GM19043 (cell line): Measurements from ENCODE around the gene ANKRD45.
"Not testable (repeated sequence)": the region's sequence is repeated elsewhere in the genome, so short reads cannot be mapped to it uniquely, and the experiment has no call there.

Experiments used
- ATAC-seq: cut with Tn5 transposase; IDR thresholded peaks from one replicate; pipeline ENCODE4 v1.9.1; 2021; ENCODE audit warnings: low read depth; ENCODE audit not compliant: unreplicated experiment

Gene ANKRD45, protein sequence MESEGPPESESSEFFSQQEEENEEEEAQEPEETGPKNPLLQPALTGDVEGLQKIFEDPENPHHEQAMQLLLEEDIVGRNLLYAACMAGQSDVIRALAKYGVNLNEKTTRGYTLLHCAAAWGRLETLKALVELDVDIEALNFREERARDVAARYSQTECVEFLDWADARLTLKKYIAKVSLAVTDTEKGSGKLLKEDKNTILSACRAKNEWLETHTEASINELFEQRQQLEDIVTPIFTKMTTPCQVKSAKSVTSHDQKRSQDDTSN

DNA sequence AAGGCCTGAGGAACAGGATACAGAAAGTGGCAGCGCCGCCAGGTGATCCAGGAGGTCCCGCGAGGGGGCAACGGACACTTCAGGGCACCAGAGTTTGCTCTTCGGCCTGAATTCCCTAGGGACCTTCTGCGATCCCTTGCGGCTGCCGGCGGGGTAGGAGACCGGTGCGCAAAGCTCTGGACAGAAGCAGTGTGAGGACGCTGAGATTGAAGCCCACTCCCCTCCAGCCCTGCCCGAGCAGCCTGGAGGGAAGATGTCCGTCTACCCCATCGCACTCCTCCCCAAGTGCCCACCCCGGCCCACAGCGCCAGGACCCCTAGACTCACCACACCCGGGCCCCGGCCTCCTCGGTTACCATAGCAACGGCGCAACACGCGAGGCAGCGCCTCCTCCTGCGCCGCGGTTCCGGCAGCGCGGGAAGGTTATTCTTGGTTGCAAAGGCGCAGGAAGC, at the start of gene ANKRD45:
Gene ANKRD45 (minus strand): TSS at position 361 of the 451 bp plus-strand sequence. CDS start 10,433 bp downstream, outside the sequence.
- ATAC-seq: no peak

DNA sequence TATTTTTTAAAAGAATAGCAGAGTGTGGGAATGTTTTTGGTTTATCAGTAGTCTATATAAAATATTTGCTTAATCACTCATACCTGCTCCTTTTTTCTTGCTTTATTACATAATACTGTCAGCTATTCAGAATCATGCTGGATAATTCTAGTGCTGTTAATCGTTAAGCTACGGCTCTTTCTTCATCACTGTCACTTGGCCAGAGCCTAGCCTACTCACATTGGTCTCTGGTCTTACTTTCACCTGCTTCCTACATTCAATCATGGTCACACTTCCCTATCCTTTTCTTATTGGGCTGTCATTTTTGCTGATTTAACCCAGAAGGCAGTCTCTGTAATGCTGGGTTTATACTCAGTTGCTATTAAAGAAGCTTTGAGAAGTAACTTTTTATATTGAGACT, 47.6 kb upstream of the ANKRD45 start:
- ATAC-seq: no peak

DNA sequence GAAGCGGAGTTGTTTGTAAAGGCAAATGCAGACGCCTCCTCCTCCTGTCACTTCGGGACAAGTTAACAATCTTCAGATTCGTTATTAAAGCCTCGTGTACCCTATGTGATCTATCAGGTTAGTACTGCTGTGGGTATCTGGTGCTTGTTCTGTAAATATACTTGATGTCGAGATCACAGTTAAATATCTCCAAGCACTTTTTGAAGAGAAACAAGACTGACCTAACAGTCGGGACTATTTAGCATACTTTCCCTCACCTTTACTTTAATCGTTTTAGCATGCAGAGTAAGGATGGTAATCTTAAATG, 45.8 kb upstream of the ANKRD45 start:
- no peak for ATAC-seq

DNA sequence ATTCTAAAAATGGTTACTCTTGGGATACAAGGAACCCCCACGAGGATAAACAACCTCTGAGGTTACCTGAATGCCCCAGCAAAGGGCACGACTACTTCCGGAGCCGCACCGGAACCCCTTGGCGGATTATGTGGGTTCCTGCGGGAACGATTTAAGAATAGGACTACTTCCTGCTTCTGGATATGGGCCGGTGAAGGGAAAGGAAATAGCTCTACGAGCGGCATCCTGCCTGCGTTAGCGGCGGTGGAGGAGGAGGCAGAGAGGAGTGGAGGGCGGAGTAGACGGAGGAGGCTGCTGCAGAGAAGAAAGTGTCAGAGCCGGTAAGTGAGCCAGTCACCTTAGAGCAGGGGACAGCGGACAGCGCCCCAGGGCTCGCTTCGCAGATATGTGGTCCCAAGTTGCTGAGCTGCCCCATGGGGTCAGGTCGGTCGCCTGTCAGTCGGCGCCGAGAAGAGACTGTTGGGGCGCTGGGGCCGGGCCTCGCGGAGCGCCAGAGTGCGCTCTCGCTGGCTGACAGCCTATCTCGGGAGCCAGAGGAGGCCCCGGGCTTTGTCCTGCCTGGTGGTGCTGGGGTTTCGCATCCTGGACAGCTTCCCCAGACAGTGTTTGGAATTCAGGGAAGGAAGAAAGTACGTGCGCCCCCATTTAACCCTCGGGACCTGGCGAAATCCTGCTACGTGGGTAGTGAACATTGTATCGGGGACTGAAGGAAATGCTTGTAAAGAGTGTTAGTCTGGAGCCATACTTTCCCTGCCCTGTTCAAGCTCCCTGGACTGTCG, 45.3 kb upstream of the ANKRD45 start, which contains the start of gene KLHL20:
Gene KLHL20 (plus strand): TSS at position 223 of the 779 bp plus-strand sequence. CDS start 1,063 bp downstream, outside the sequence.
- ATAC-seq: peak; percentile 93

DNA sequence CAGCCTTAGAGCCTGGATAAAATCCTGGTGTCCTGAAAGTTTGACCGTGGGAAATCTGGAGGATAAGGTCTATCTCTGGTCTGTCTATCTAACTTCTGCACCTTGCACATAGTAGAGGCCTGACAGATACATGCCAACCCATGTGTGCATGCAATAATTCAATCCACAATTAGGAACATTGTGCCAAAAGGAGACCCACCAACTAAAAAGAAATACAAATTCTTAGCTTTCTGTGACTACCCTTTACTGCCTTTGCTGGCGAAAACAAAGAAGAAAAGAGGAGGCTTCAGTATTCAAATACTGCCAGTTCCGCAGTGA, 44.7 kb upstream of the ANKRD45 start:
- ATAC-seq: no peak

DNA sequence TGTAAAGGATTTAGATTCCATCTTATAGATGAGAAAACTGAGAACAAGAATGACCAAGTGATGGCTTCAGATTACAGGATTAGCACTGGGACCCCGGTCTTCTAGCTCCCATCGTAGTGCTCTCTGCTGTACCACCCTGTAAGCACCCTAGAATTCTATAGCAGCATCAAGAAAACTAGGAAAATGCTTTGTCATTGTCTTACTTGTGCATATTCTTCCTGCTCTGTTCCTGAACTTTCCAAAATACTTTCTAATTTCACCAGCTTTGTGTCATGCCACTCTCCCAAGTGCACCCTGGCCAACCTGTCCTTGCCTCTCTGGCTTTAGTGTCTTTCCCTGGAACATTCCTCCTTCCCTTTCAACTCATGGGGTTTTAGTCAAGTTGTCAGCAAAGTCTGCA, 39.1 kb upstream of the ANKRD45 start:
- ATAC-seq: no peak

DNA sequence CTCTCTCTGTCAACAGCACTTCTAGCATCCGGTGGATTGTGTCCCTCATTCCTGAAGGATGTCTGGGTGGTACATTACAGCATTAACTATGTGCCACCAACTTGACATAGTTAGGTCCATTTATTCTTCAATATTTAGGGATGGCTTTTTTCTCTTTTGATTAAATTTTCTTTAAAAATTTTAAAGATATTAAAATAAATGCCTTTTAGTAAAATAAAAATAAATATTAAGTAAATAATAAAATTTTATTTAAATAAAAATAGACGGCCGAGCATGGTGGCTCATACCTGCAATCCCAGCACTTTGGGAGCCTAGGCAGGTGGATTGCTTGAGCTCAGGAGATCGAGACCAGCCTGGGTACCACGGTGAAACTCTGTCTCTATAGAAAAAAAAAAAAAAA, 35.5 kb upstream of the ANKRD45 start:
- no peak for ATAC-seq

DNA sequence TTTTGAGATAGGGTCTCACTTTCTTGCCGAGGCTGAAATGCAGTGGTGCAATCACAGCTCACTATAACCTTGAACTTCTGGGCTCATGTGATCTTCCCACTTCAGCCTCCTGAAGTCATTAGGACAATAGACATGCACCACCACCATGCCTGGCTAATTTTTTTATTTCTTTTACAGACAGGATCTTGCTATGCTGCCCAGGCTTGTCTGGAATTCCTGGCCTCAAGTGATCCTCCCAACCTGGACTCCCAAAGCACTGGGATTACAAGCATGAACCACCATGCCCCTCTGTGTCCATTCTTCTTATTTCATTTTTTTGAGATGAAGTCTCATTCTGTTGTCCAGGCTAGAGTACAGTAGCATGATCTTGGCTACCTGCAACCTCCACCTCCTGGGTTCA, 33.1 kb upstream of the ANKRD45 start:
- no peak for ATAC-seq

DNA sequence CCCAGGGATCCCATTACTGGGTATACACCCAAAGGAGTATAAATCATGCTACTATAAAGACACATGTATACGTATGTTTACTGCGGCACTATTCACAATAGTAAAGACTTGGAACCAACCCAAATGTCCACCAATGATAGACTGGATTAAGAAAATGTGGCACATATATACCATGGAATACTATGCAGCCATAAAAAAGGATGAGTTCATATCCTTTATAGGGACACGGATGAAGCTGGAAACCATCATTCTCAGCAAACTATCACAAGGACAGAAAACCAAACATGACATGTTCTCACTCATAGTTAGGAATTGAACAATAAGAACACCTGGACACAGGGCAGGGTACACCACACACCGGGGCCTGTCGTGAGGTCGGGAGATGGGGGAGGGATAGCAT, 31.6 kb upstream of the ANKRD45 start:
- not testable (repeated sequence) for ATAC-seq

DNA sequence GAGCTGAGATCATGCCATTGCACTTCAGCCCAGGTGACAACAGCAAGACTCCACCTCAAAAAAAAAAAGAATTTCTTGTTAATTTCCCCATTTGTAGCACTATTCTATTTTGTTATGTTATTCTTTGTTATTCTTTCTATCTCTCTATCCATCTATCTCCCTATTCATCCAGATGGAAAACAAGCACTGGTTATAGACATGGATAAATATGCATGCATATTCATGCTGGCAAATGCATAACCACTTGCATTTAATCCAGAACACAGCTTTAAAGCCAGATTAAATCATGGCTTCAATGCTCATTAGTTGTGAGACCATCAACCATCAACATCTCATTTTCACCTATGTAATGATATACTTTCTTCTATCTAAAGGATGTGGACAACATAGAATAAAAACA, 23.6 kb upstream of the ANKRD45 start:
- no peak for ATAC-seq

DNA sequence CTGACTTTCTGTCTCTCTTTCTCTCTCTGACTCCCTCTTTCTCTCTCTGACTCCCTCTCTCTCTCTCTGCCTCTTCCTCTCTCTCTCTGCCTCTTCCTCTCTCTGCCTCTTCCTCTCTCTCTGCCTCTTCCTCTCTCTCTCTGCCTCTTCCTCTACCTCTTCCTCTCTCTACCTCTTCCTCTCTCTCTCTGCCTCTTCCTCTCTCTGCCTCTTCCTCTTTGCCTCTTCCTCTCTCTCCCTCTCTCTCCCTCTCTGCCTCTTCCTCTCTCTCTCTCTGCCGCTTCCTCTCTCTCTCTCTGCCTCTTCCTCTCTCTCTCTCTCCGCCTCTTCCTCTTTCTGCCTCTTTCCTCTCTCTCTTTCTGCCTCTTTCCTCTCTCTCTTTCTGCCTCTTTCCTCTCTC, 18.6 kb upstream of the ANKRD45 start:
- ATAC-seq: no peak

DNA sequence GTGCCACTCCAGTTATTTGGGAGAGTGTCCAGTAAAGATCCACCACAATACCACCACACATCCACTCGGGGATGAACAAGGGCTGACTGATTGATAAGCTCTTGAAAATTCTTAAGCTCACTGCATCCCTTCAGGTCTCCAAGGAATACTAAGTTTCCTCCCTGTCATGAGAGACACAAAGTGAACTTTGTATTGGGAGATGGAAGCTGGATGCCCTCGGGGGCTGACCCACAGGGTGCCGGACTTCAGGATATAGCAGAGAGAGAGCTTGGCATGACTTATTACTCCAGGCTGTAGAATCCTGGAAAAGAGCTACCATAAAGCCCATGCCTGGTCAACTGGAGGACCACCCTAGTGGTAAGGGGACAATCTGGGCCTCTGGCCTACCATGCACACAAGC, 15.5 kb upstream of the ANKRD45 start:
- ATAC-seq: not testable (repeated sequence)

DNA sequence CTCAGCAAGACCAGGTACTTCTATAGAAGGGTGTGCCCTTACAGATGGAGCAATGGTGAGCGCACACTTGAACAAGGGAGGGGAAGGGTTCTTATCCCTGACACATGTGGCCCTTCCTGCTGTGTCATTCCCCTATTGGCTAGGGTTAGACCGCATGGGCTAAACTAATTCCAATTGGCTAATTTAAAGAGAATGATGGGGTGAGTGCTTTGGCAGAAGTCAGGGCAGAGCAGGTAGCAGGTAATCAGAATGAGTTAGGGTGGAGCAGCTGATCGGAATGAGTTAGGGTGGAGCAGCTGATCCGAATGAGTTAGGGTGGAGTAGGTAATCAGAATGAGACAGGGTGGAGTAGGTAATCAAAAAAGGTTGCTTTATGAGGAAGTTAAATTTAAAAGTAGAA, 14.2 kb upstream of the ANKRD45 start:
- not testable (repeated sequence) for ATAC-seq

DNA sequence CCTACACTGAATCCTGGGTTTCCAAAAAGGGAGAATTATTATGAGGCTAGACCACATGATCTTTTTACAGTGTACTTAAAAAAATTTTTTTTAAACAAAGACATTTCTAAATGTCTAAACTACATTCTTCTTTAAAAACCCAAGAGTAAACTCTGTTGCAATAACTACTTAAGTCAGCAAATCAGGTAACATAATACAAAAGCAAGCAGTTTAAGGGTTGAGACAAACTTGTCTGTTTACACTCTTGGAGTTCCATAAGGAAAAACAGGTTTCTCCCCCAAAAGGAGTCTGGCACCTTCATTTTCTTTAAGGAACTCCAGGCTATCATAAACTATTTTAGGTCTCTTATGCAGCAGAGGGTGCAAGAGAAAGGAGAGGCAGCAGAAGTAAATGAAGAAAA, 12.5 kb upstream of the ANKRD45 start:
- ATAC-seq: no peak

DNA sequence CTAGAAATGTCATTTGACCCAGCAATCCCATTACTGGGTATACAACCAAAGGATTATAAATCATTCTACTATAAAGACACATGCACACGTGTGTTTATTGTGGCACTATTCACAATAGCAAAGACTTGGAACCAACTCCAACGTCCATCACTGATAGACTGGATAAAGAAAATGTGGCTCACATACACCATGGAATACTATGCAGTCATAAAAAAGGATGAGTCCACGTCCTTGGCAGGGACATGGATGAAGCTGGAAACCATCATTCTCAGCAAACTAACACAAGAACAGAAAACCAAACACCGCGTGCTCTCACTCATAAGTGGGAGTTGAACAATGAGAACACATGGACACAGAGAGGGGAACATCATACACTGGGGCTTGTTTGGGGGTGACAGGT, 10.5 kb upstream of the ANKRD45 start:
- not testable (repeated sequence) for ATAC-seq

DNA sequence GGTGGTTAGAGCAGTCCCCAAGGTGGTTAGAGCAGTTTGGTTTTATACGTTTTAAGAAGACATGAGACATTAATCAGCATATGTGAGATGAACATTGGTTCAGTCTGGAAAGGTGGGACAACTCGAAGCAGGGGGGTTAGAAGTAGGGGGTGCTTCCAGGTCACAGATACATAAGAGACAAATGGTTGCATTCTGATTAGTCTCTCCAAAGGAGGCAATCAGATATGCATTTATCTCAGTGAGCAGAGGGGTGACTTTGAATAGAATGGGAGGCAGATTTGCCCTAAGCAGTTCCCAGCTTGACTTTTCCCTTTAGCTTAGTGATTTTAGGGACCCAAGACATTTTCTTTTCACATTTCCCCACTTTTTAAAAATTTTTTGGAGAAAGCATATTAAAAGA, 4.8 kb upstream of the ANKRD45 start:
- ATAC-seq: not testable (repeated sequence)

DNA sequence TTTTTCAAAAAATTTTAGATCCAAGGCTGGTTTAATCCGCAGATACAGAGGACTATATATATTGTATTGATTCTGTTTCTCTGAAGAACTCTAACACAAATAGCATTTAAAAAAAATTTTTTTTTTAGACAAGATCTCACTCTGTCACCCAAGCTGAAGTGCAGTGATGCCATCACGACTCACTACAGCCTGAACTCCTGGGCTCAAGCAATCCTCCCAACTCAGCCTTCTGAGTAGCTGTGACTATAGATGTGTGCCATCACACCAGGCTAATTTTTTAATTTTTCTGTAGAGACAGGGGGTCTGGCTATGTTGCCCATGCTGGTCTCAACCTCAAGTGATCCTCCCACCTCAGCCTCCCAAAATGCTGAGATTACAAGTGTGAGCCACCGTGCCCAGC, 3.0 kb downstream of the ANKRD45 start:
- no peak for ATAC-seq

DNA sequence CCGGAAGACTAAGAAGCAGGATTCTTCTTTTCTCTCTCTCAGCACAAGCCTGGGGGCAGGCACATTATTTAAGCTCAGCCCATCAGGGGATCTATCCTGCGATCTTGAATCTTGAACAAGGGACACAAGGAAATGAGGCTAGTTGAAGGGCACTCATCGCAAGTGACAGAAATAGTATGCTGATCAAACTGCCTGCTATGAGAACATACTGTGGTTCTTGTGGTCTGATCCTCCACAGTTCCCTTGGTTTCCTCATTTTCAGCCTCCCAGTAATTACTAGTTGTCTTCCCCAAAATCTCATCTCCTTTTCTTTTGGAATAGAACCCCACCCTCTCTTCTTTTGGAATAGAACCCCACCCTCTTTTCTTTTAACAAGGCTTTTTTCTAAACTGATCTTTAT, 6.5 kb downstream of the ANKRD45 start:
- no peak for ATAC-seq

DNA sequence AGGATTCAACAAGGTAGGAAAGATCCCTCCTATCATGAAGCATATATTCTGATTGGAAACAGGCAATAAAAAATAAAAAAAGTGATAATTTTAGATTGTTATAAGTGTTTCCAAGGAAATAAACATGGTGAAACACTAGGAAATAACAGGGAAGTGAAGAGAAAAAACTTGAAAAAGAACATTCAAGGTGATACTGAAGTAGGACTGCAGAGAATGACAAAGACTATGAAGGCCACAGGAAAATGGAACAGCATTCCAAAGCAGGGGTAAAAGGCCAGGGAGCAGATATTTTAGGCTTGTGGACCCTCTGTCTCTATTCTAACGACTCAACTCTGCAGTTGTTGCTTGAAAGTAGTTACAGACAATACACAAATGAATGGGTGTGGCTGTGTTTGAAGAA, 7.9 kb downstream of the ANKRD45 start:
- ATAC-seq: no peak

DNA sequence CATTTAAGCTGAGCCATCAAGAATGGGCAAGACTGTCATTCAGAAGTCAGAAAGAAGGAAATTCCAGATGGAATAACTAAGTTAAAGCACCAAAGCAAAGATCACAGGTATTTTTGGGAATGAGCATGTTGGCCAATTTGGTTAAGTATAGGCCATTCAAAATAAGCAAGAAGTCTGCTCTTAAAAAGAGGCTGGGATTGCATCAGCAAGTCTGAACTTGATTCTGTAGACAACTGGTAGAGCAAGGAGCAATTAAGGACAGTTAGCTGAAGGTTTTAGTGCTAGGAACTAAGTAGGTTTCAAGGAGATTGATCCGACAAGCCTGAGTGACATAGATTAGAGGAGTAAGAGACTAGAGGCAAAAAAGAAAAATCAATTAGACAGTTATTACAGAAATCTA, 8.4 kb downstream of the ANKRD45 start:
- no peak for ATAC-seq

DNA sequence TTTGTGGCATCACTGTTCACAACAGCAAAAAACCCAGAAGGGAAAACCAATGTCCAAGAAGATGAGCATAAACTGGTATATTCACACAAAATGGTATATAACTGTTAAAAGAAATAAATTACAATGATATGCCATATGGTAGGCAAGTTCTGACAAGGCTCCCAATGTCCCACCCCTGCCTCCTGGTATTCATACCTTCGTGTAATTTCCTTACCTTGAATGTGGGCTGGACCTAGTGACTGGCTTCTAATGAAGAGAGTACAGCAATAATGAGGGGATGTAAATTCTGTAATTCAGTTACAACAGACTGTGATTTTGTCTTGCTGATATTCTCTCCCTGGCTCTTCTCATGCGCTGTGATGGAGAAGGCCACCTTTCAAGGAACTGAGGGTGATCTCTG, 9.3 kb downstream of the ANKRD45 start:
- no peak for ATAC-seq

DNA sequence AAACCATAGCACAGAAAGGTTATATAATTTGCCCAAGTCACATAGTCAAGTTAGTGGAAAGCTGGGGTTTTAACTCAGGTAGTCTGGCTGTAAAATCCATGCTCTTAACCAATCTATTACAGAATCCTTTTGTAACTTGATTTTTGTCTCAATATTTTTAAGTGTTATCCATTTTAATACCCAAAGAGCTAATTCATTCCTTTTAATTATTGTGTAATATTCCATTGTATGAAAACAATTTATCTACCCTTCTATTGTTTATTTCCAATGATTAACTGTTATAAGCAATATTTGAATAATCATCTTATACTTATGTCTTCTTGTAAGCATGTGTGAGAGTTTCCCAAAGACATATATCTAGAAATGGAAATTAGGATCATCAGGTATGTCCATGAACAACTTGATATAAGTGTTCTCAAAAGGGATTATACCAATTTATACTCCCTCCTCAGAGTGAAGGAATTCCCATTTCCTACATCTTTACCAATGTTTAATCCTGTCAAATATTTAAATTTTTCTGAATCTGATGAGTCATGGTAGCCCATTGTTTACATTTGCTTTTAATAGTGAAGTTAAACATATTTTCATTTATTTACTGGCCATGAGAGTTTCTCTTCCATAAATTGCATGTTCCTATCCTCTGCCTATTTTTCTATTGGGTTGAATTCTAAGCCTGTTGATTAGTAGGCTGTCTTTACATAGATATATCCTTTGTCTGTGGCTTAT, 20.6 kb downstream of the ANKRD45 start:
- ATAC-seq: no peak
